ENCODE results near the gene RAB35. TPM values are rescaled to one million over a fixed set of nuclear protein-coding genes. Genes with fewer than 3 reads are reported as not detected.

Gene RAB35
- total RNA-seq, 1 donor: 25.0 TPM

- DNase-seq (ENCODE audit: insufficient read length, low spot score, missing footprints): no peak
- TF ChIP-seq, protein P1, sequence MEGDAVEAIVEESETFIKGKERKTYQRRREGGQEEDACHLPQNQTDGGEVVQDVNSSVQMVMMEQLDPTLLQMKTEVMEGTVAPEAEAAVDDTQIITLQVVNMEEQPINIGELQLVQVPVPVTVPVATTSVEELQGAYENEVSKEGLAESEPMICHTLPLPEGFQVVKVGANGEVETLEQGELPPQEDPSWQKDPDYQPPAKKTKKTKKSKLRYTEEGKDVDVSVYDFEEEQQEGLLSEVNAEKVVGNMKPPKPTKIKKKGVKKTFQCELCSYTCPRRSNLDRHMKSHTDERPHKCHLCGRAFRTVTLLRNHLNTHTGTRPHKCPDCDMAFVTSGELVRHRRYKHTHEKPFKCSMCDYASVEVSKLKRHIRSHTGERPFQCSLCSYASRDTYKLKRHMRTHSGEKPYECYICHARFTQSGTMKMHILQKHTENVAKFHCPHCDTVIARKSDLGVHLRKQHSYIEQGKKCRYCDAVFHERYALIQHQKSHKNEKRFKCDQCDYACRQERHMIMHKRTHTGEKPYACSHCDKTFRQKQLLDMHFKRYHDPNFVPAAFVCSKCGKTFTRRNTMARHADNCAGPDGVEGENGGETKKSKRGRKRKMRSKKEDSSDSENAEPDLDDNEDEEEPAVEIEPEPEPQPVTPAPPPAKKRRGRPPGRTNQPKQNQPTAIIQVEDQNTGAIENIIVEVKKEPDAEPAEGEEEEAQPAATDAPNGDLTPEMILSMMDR (IDR thresholded peaks at IDR 0.05; ENCODE audit: extremely low read depth, low read depth, low read length): no peak
- H2AFZ ChIP-seq (ENCODE audit: low read length): no peak overlapping the region
These were observed 50.2 kb downstream of the RAB35 start for GRCh38 chr12:120066341-120066740.

DNA sequence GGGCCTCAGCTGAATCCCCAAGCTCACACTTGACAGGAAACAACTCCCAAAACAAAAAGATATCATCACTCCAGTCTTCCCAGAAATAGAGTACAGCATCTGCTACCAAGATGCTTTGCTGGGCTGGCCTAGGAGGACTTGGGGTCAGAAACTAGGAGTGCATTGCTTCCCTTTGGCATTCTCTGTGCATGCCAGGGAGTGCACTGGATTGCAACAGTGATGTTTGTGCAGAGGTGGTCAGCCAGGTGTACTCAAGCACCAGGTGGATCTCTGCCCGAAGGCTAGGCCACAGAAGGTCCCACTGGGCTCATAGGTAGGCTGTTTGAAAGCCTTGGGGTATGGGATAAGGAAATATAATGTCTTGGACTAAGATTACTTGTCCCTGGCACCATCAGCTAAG, 51.1 kb downstream of the RAB35 start:
- H3K27ac ChIP-seq (ENCODE audit: low read depth, low read length): no peak overlapping the region
- H3K9me3 ChIP-seq (ENCODE audit: low read depth, low read length): no peaks in the 10 kb centered on the region
- no peak for DNase-seq (ENCODE audit: insufficient read length, low spot score, missing footprints)
- no peak overlapping the region for H3K4me3 ChIP-seq (ENCODE audit: insufficient read depth, low read length)
- peaks cover 65% of the 10 kb centered on the region for H3K27me3 ChIP-seq (ENCODE audit: insufficient read depth, low read length)
- H3K79me2 ChIP-seq (ENCODE audit: insufficient read depth, low read length): no peaks in the 10 kb centered on the region
- TF ChIP-seq, protein P1 (IDR thresholded peaks at IDR 0.05; ENCODE audit: extremely low read depth, low read depth, low read length): no peak
- no peaks in the 10 kb centered on the region for H3K4me1 ChIP-seq (ENCODE audit: insufficient read depth, low read length)
- no peaks in the 10 kb centered on the region for H3K36me3 ChIP-seq (ENCODE audit: insufficient read depth, low read length)
- no peak overlapping the region for H3K4me2 ChIP-seq (ENCODE audit: insufficient read depth, low read length)
- no peak overlapping the region for H2AFZ ChIP-seq (ENCODE audit: low read length)
- H4K20me1 ChIP-seq (ENCODE audit: insufficient read depth, low read length): no peaks in the 10 kb centered on the region

More at GRCh38 chr12:120066341-120066740, 50.2 kb downstream of the RAB35 start:
- H3K4me2 ChIP-seq (ENCODE audit: insufficient read depth, low read length): no peak overlapping the region
- H3K9me3 ChIP-seq (ENCODE audit: low read depth, low read length): no peaks in the 10 kb centered on the region
- H3K27me3 ChIP-seq (ENCODE audit: insufficient read depth, low read length): peaks cover 59% of the 10 kb centered on the region
- H3K4me3 ChIP-seq (ENCODE audit: insufficient read depth, low read length): no peak overlapping the region
- H3K36me3 ChIP-seq (ENCODE audit: insufficient read depth, low read length): no peaks in the 10 kb centered on the region
- H3K4me1 ChIP-seq (ENCODE audit: insufficient read depth, low read length): no peaks in the 10 kb centered on the region
- H3K27ac ChIP-seq (ENCODE audit: low read depth, low read length): no peak overlapping the region
- no peaks in the 10 kb centered on the region for H3K79me2 ChIP-seq (ENCODE audit: insufficient read depth, low read length)
- H4K20me1 ChIP-seq (ENCODE audit: insufficient read depth, low read length): no peaks in the 10 kb centered on the region

GRCh38 chr12:120064054-120064940, 52.3 kb downstream of the RAB35 start:
- Histone ChIP-seq H3K27ac (ENCODE audit: low read depth, low read length) (no peak overlapping the region), H3K27me3 (ENCODE audit: insufficient read depth, low read length) (peaks cover 61% of the 10 kb centered on the region)

More at GRCh38 chr12:120064054-120064940, 52.3 kb downstream of the RAB35 start:
- H3K9me3 ChIP-seq (ENCODE audit: low read depth, low read length): no peaks in the 10 kb centered on the region
- no peak overlapping the region for H3K4me3 ChIP-seq (ENCODE audit: insufficient read depth, low read length)
- H2AFZ ChIP-seq (ENCODE audit: low read length): no peak overlapping the region
- no peak overlapping the region for H3K4me2 ChIP-seq (ENCODE audit: insufficient read depth, low read length)
- DNase-seq (ENCODE audit: insufficient read length, low spot score, missing footprints): no peak
- H3K4me1 ChIP-seq (ENCODE audit: insufficient read depth, low read length): no peaks in the 10 kb centered on the region
- TF ChIP-seq, protein P1 (IDR thresholded peaks at IDR 0.05; ENCODE audit: extremely low read depth, low read depth, low read length): no peak
- H3K36me3 ChIP-seq (ENCODE audit: insufficient read depth, low read length): no peaks in the 10 kb centered on the region
- H3K79me2 ChIP-seq (ENCODE audit: insufficient read depth, low read length): no peaks in the 10 kb centered on the region
- H4K20me1 ChIP-seq (ENCODE audit: insufficient read depth, low read length): no peaks in the 10 kb centered on the region
